Measurements from ENCODE around the gene NEK5. TPM values are rescaled to one million over a fixed set of nuclear protein-coding genes. Genes with fewer than 3 reads are reported as not detected.

The NEK5 gene
- polyA plus RNA-seq, 3 donors: 0.07 TPM; not detected in 2

DNA sequence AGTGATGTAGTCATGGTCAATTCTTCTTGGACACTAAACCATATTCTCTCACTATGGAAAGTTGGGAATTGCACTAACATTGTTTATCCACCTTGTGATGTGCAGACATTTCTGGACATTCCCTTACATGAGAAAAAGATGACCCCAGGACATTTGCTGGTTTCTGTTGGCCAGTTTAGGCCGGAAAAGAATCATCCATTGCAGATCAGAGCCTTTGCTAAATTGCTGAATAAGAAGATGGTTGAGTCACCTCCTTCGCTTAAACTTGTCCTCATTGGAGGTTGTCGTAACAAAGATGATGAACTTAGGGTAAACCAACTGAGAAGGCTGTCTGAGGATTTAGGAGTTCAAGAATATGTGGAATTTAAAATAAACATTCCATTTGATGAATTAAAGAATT is 104.4 kb downstream of the NEK5 start, which contains the start of gene UTP14C:
TSS of gene UTP14C (plus strand) at position 211 of the 400 bp plus-strand sequence. CDS start 4,114 bp downstream, outside the sequence.
- Histone ChIP-seq H3K27ac (ENCODE audit: low read depth in 1 of 2, low read length in 2 of 2) (no peak within 1 kb of the TSS), H3K9ac (ENCODE audit: insufficient read depth, low read length, poor library complexity, severe bottlenecking) (no peak within 1 kb of the TSS), H3K27me3 (ENCODE audit: control insufficient read depth in 2 of 2, insufficient read depth in 2 of 2, low read length in 2 of 2) (no peaks in the 10 kb centered on the region), H3K79me2 (ENCODE audit: insufficient read depth, low read length) (no peaks in the 10 kb centered on the region), H3K4me1 (ENCODE audit: control insufficient read depth in 1 of 2, insufficient read depth in 2 of 2, low read length in 2 of 2) (no peaks in the 10 kb centered on the region), H3K36me3 (replicated peaks in 1 of 2; ENCODE audit: control insufficient read depth in 1 of 2, insufficient read depth in 2 of 2, low read length in 2 of 2) (peaks cover 46 to 92% of the 10 kb centered on the region in 2 donors), H3K9me3 (replicated peaks in 1 of 2; ENCODE audit: control insufficient read depth in 1 of 2, insufficient read depth in 1 of 2, low read length in 2 of 2) (no peaks in the 10 kb centered on the region), H3K4me3 (replicated peaks in 1 of 3; ENCODE audit: low read depth in 2 of 3, low read length in 3 of 3) (no peak within 1 kb of the TSS), H2AFZ (ENCODE audit: insufficient read depth, low read depth, low read length, poor library complexity, severe bottlenecking) (no peak within 1 kb of the TSS), H3K4me2 (replicated peaks; ENCODE audit: extremely low read depth, low read length, poor library complexity, severe bottlenecking) (no peak within 1 kb of the TSS), H4K20me1 (ENCODE audit: insufficient read depth, low read length) (peaks cover 7% of the 10 kb centered on the region)
- Mint-ChIP-seq H3K36me3 (peaks cover 75 to 82% of the 10 kb centered on the region in 2 donors), H3K27ac (no peak within 1 kb of the TSS), H3K4me3 (no peak within 1 kb of the TSS), H3K27me3 (ENCODE audit: low read depth in 3 of 3) (peaks cover 0 to 3% (median 0%) of the 10 kb centered on the region in 3 donors), H3K4me1 (no peaks in the 10 kb centered on the region), H3K9me3 (peaks cover 3 to 15% (median 9%) of the 10 kb centered on the region in 7 donors)
- intact Hi-C loops (cut with micrococcal nuclease): no loop called here
- TF ChIP-seq, protein P1, sequence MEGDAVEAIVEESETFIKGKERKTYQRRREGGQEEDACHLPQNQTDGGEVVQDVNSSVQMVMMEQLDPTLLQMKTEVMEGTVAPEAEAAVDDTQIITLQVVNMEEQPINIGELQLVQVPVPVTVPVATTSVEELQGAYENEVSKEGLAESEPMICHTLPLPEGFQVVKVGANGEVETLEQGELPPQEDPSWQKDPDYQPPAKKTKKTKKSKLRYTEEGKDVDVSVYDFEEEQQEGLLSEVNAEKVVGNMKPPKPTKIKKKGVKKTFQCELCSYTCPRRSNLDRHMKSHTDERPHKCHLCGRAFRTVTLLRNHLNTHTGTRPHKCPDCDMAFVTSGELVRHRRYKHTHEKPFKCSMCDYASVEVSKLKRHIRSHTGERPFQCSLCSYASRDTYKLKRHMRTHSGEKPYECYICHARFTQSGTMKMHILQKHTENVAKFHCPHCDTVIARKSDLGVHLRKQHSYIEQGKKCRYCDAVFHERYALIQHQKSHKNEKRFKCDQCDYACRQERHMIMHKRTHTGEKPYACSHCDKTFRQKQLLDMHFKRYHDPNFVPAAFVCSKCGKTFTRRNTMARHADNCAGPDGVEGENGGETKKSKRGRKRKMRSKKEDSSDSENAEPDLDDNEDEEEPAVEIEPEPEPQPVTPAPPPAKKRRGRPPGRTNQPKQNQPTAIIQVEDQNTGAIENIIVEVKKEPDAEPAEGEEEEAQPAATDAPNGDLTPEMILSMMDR (IDR thresholded peaks at IDR 0.05): no peak
- DNase-seq: no peak
- 100% methylated on average over 2 of the region's 3 CpGs for WGBS (ENCODE audit: insufficient coverage)

DNA sequence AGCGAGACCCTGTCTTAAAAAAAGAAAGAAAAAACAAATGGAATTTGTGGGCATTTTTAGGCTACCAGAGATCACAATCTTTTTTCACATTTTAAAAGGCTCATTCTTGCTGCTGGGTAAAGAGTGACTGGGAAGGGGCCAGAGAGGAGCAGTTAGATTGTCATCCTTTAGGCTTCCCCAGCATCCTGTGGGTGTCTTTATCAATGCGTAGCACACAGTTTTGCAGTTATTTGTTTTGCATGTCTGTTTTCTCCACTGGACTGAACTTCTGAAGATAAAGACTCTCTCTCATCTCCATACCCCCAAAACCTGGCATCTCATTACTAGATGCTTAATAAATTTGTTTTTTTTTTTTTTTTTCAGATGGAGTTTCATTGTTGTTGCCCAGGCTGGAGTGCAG is 106.5 kb downstream of the NEK5 start:
- no peak overlapping the region for H2AFZ ChIP-seq (ENCODE audit: insufficient read depth, low read depth, low read length, poor library complexity, severe bottlenecking)
- peaks cover 0 to 3% (median 0%) of the 10 kb centered on the region in 3 donors for H3K27me3 Mint-ChIP-seq (ENCODE audit: low read depth in 3 of 3)
- peaks cover 13% of the 10 kb centered on the region for H4K20me1 ChIP-seq (ENCODE audit: insufficient read depth, low read length)
- no peak overlapping the region for H3K4me3 ChIP-seq (replicated peaks in 1 of 3; ENCODE audit: low read depth in 2 of 3, low read length in 3 of 3)
- intact Hi-C loops (cut with micrococcal nuclease): no loop called here
- H3K4me3 Mint-ChIP-seq: no peak overlapping the region
- H3K9me3 Mint-ChIP-seq: peaks cover 0 to 11% (median 2%) of the 10 kb centered on the region in 7 donors
- no peak overlapping the region for H3K4me2 ChIP-seq (replicated peaks; ENCODE audit: extremely low read depth, low read length, poor library complexity, severe bottlenecking)
- peaks cover 4% of the 10 kb centered on the region for H3K79me2 ChIP-seq (ENCODE audit: insufficient read depth, low read length)
- no peaks in the 10 kb centered on the region for H3K27me3 ChIP-seq (ENCODE audit: control insufficient read depth in 2 of 2, insufficient read depth in 2 of 2, low read length in 2 of 2)
- TF ChIP-seq, protein P1 (IDR thresholded peaks at IDR 0.05): no peak
- no peaks in the 10 kb centered on the region for H3K4me1 ChIP-seq (ENCODE audit: control insufficient read depth in 1 of 2, insufficient read depth in 2 of 2, low read length in 2 of 2)
- H3K4me1 Mint-ChIP-seq: peaks cover 3% of the 10 kb centered on the region
- no peak overlapping the region for H3K9ac ChIP-seq (ENCODE audit: insufficient read depth, low read length, poor library complexity, severe bottlenecking)
- no CpG with 5 or more reads among the region's 2 CpGs for WGBS (ENCODE audit: insufficient coverage)
- peaks cover 43 to 93% of the 10 kb centered on the region in 2 donors for H3K36me3 ChIP-seq (replicated peaks in 1 of 2; ENCODE audit: control insufficient read depth in 1 of 2, insufficient read depth in 2 of 2, low read length in 2 of 2)
- H3K27ac Mint-ChIP-seq: no peak overlapping the region
- peaks cover 73 to 82% of the 10 kb centered on the region in 2 donors for H3K36me3 Mint-ChIP-seq
- no peaks in the 10 kb centered on the region for H3K9me3 ChIP-seq (replicated peaks in 1 of 2; ENCODE audit: control insufficient read depth in 1 of 2, insufficient read depth in 1 of 2, low read length in 2 of 2)
- no peak for DNase-seq
- no peak overlapping the region for H3K27ac ChIP-seq (ENCODE audit: low read depth in 1 of 2, low read length in 2 of 2)
